ENCODE data around the gene LIN7B. TPM values are rescaled to one million over a fixed set of nuclear protein-coding genes. Genes with fewer than 3 reads are reported as not detected.

LIN7B gene
- total and polyA plus RNA-seq, 5 donors = 18.0 to 33.4 (median 20.9) TPM

DNA sequence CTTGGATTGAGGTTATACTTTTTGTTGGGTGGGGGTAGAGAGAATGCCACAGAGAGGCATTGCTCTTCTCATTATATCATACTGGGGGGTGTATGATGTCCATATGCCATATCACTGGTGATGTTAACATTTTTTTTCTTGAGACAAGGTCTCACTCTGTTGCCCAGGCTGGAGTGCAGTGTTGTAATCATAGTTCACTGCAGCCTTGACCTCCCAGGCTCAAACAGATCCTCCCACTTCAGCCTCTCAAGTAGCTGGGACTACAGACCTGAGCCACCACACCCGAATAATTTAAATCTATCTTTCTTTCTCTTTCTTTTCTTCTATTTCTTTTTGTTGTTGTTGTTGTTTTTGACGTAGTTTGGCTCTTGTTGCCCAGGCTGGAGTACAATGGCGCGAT, 33.8 kb upstream of the LIN7B start:
- ATAC-seq = no peak
- DNase-seq = peak in 1 of 3 donors; percentile 13
- Histone ChIP-seq H3K4me3 (ENCODE audit: low read length) (no peak overlapping the region), H3K27me3 (ENCODE audit: control insufficient read depth, insufficient read depth) (no peaks in the 10 kb centered on the region), H3K4me1 (ENCODE audit: control insufficient read depth, insufficient read depth, low read length) (no peaks in the 10 kb centered on the region), H3K9me3 (ENCODE audit: control insufficient read depth, low read length) (no peaks in the 10 kb centered on the region), H3K27ac (ENCODE audit: low read length) (no peak overlapping the region)
- intact Hi-C loops (cut with DNase I) = no loop called here
- 81% methylated on average over 4 of the region's 4 CpGs for WGBS

DNA sequence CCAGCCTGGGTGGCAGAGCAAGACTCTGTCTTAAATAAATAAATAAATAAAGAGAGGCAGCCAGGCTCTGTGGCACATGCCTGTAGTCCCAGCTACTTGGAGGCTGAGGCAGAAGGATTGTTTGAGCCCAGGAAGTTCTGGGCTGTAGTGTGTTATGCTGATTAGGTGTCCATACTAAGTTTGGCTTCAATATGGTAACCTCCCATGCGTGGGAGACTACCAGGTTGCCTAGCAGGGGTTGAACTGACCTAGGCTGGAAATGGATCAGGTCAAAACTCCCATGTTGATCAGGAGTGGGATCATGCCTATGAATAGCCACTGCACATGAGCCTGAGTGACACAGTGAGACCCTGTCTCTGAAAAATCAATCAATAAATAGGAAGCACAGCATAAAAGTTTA, 32.9 kb upstream of the LIN7B start:
- Histone ChIP-seq H3K4me3 (ENCODE audit: low read length) (no peak overlapping the region), H3K27ac (ENCODE audit: low read length) (no peak overlapping the region), H3K4me1 (ENCODE audit: control insufficient read depth, insufficient read depth, low read length) (peaks cover 2% of the 10 kb centered on the region), H3K27me3 (ENCODE audit: control insufficient read depth, insufficient read depth) (no peaks in the 10 kb centered on the region), H3K9me3 (ENCODE audit: control insufficient read depth, low read length) (no peaks in the 10 kb centered on the region)
- ATAC-seq = no peak
- intact Hi-C loops (cut with DNase I) = no loop called here
- 78% methylated on average over 1 of the region's 1 CpG for WGBS
- no peak for DNase-seq

DNA sequence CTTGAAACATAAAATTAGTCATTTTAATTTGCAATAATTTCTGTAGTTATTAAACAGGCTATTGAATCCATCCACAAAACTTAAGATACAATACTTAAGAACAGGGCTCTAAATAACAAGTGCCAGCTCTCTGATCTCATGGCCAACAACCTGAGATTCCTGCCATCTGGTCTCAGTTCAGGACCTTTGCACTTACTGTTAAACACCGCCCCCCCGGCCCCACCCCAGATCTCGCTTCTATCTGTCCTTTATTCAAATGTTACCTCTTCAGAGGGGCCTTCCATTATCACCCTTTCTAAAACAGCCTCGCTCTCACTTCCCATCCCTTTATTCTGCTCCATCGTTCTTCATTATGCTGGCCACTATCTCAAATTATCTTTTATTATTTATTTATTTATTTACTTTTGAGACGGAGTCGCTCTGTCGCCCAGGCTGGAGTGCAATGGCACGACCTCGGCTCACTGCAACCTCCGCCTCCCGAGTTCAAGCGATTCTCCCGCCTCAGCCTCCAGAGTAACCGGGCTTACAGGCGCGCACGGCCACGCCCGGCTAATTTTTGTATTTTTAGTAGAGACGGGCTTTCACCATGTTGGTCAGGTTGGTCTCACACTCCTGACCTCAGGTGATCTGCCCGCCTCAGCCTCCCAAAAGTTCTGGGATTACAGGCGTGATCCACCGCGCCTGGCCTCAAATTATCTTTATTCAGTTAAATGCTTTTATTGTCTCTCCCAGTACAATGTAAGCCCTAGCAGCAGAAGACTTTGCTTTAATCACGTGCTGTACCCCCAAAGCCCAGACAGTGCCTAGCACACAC, 29.8 kb upstream of the LIN7B start:
- Histone ChIP-seq H3K4me1 (ENCODE audit: control insufficient read depth, insufficient read depth, low read length) (peaks cover 6% of the 10 kb centered on the region), H3K27ac (ENCODE audit: low read length) (peak overlapping the region; percentile 90), H3K9me3 (ENCODE audit: control insufficient read depth, low read length) (no peaks in the 10 kb centered on the region), H3K27me3 (ENCODE audit: control insufficient read depth, insufficient read depth) (no peaks in the 10 kb centered on the region), H3K4me3 (ENCODE audit: low read length) (peak overlapping the region; percentile 75)
- ATAC-seq (no peak), DNase-seq (peak in 1 of 3 donors; percentile 65)
- intact Hi-C loops (cut with DNase I) = no loop called here
- WGBS = 63% methylated on average over 26 of the region's 26 CpGs

DNA sequence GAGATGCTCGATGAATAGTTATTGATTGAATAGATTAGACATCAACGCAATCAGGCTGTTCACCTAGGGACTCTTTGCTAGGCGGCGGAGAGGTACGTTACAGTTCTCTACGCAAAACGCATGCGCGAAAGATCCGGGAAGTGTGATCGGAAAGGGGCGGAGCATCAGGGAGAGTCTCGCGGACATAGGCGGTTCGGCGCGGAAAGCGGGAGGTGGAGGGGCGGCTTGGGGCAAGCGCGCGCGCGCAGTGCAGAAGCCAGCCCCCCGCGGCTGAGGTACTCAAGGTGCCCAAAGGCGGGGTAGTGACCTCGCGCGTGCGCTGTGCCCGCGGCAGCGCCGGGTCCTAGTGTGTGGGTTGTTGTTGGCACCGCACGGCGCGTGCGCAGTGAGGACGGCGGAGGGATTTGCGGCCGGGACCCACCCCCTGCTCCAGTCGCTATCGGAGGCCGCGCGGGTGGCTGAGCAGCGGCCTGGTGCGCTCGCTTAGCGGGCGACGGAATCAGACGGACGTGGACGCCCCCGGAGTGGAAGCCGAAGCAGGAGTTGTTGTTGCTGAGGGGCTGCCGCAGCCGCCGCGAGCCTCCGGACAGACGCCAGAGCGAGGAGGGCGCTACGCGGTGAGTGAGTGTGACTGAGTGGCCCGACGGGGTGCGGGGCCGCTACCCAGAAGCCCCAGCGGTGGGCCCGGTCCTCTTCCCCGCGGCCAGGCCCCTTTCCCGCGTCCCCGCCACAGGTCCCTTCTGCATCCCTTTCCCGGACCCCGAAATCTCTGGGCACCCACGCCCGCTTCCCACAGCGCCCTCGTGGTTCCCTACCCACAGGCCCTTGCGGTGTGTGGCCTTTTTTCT, 28.9 kb upstream of the LIN7B start, which contains the start of gene SNRNP70:
SNRNP70 (plus strand) TSS at position 432 of the 848 bp plus-strand sequence. CDS start 964 bp downstream, outside the sequence.
- ATAC-seq (peak; percentile 99), DNase-seq (peak; percentile 100)
- Histone ChIP-seq H3K4me1 (ENCODE audit: control insufficient read depth, insufficient read depth, low read length) (peaks cover 6% of the 10 kb centered on the region), H3K9me3 (ENCODE audit: control insufficient read depth, low read length) (no peaks in the 10 kb centered on the region), H3K27ac (ENCODE audit: low read length) (peak within 1 kb of the TSS; percentile 90), H3K4me3 (ENCODE audit: low read length) (peak within 1 kb of the TSS; percentile 75), H3K27me3 (ENCODE audit: control insufficient read depth, insufficient read depth) (no peaks in the 10 kb centered on the region)
- intact Hi-C loops (cut with DNase I) = no loop called here
- under 1% methylated on average over 89 of the region's 89 CpGs for WGBS

DNA sequence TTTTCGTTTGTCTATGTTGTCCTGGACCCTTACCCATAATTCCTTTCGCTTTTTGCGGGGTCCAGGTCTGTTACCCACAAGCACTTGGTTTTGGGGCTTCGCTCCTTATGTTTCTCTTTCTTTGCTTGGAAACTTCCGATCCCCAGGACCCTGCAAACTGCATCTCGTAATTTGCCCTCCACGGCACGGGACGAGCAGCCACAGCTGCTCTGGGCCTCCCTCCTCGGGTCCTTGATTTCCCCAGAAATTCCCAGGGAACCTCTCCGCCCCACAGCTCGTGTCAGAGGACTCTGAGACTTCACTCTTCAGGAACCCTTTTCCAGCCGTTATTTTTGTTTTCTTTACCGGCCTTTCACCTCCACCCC, 28.3 kb upstream of the LIN7B start:
- WGBS = 1% methylated on average over 14 of the region's 14 CpGs
- H3K27me3 ChIP-seq (ENCODE audit: control insufficient read depth, insufficient read depth) = no peaks in the 10 kb centered on the region
- intact Hi-C loops (cut with DNase I) = no loop called here
- peak overlapping the region; percentile 75 for H3K4me3 ChIP-seq (ENCODE audit: low read length)
- DNase-seq = no peak
- no peaks in the 10 kb centered on the region for H3K9me3 ChIP-seq (ENCODE audit: control insufficient read depth, low read length)
- no peak for ATAC-seq
- peaks cover 6% of the 10 kb centered on the region for H3K4me1 ChIP-seq (ENCODE audit: control insufficient read depth, insufficient read depth, low read length)
- peak overlapping the region; percentile 80 for H3K27ac ChIP-seq (ENCODE audit: low read length)

DNA sequence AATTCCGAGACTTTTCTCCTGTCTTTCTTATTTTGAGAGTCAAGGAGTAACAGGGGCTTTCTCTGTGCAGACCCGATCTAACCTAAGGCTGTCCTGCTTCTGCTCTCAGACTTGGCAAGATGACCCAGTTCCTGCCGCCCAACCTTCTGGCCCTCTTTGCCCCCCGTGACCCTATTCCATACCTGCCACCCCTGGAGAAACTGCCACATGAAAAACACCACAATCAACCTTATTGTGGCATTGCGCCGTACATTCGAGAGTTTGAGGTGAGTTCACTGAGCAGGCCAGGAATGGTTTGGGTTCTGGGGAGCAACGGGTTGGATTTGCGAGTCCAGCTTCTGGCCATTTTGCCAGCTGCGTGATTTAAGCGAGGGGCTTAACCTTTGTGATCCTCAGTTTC, 27.9 kb upstream of the LIN7B start:
- WGBS = 46% methylated on average over 11 of the region's 11 CpGs
- Histone ChIP-seq H3K27ac (ENCODE audit: low read length) (no peak overlapping the region), H3K9me3 (ENCODE audit: control insufficient read depth, low read length) (no peaks in the 10 kb centered on the region), H3K27me3 (ENCODE audit: control insufficient read depth, insufficient read depth) (no peaks in the 10 kb centered on the region), H3K4me1 (ENCODE audit: control insufficient read depth, insufficient read depth, low read length) (peaks cover 6% of the 10 kb centered on the region), H3K4me3 (ENCODE audit: low read length) (peak overlapping the region; percentile 75)
- ATAC-seq = no peak
- intact Hi-C loops (cut with DNase I) = no loop called here
- DNase-seq = no peak

DNA sequence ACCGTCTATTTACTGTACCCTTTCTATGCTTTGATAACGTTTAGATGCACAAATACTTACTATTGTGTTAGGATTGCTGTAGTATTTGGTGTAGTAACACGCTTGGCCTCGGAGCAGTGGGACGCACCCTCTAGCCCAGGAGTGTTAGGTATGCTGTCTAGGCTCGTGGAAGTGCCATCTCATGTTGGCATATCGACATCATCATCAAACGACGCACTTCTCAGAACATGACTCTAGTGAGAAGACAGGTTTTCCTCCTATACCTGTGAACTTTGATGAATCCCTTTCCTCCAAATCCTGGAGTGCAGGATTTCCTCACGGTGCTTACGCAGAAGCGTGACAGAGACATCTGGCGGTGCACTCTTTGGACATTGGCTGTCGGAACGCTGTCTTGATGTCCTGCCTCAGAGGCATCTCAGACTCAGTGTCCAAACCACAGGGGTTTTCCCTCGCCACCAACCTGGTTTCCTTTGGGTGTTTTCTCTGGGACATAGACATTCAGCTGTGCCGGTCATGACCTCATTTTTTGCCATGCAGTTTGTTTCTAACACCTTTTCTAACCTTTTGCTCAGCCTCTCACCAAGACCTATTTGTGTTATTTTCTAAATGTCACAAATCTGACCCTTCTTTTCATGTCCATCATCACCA, 22.7 kb upstream of the LIN7B start:
- H3K4me1 ChIP-seq (ENCODE audit: control insufficient read depth, insufficient read depth, low read length) = peaks cover 2% of the 10 kb centered on the region
- H3K27ac ChIP-seq (ENCODE audit: low read length) = no peak overlapping the region
- DNase-seq (peak in 1 of 3 donors; percentile 7), ATAC-seq (no peak)
- 90% methylated on average over 17 of the region's 17 CpGs for WGBS
- H3K27me3 ChIP-seq (ENCODE audit: control insufficient read depth, insufficient read depth) = no peaks in the 10 kb centered on the region
- intact Hi-C loops (cut with DNase I) = loop anchor here in 1 of 4 donors (5.0 to 10.0 kb wide), 2 partner anchors 53 to 121 kb away; no protein-coding TSS in a partner anchor
- H3K4me3 ChIP-seq (ENCODE audit: low read length) = no peak overlapping the region
- H3K9me3 ChIP-seq (ENCODE audit: control insufficient read depth, low read length) = no peaks in the 10 kb centered on the region

DNA sequence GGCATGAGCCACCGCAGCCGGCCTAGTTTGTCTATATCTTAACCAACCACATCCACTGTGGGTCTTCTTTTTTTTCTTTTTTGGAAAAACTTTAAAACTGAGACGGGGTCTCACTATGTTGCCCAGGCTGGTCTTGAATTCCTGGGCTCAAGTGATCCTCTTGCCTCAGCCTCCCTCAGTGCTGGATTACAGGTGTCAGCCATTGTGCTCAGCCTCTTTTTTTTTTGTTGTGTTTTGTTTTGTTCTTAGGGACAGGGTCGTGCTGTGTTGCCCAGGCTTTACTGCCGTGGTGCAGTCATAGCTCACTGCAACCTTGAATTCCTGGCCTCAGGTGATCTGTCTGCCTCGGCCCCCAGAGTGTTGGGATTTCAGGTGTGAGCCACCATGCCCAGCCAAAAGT, 21.5 kb upstream of the LIN7B start:
- Histone ChIP-seq H3K4me3 (ENCODE audit: low read length) (no peak overlapping the region), H3K27me3 (ENCODE audit: control insufficient read depth, insufficient read depth) (no peaks in the 10 kb centered on the region), H3K9me3 (ENCODE audit: control insufficient read depth, low read length) (no peaks in the 10 kb centered on the region), H3K4me1 (ENCODE audit: control insufficient read depth, insufficient read depth, low read length) (no peaks in the 10 kb centered on the region), H3K27ac (ENCODE audit: low read length) (no peak overlapping the region)
- intact Hi-C loops (cut with DNase I) = loop anchor here in 1 of 4 donors (5.0 to 10.0 kb wide), 2 partner anchors 52 to 120 kb away; no protein-coding TSS in a partner anchor
- DNase-seq = peak in 1 of 3 donors; percentile 6
- WGBS = 89% methylated on average over 6 of the region's 6 CpGs
- no peak for ATAC-seq

DNA sequence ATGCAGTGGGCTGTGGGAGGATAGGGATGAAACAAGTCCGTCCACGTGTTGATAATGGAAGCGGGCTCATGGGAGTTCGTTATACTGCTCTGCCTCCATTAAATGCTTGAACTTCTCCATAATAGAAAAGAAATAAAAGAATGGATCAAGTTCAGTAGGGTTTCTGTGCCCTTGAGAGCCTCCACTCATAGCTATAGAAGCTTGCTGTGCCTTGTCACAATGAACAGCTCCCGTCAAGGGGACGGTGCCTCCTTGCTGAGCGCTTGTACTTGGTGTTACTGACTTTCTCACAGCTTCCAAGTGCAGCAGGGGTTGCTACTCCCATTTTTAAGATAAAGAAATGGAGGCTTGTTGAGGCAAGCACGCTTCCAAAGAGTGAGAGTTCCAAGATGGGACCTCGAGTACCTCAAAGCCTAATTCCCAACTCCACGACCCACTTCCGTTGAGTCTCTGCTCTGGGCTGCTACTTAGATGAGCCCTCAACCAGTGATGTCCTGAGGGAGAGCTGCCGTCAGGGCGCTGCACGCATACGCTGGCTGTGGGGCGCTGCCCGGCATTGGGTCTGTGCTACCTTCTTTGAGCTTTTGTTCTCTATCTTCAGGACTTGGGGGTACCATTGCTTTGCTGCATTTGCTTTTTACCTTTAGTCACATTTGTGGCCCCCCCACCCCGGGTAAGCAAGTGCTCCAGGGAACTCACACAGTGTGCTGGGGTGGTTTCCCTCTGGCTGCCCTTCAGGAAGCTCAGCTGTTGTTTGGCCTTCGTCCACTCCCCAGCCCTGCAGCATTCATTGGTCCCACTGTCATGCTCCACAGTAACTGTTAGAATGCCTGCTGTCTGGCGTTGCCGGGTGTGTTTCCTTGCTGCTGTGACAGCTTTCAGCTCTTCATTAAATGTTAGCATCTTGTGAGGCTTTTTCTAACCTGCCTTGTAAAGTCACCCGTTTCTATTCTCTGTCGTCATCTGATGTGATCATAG, 19.4 kb upstream of the LIN7B start:
- peak in 2 of 3 donors; percentile 81 to 83 for DNase-seq
- no peaks in the 10 kb centered on the region for H3K27me3 ChIP-seq (ENCODE audit: control insufficient read depth, insufficient read depth)
- 50% methylated on average over 23 of the region's 23 CpGs for WGBS
- peak overlapping the region; percentile 60 for H3K27ac ChIP-seq (ENCODE audit: low read length)
- H3K4me1 ChIP-seq (ENCODE audit: control insufficient read depth, insufficient read depth, low read length) = no peaks in the 10 kb centered on the region
- intact Hi-C loops (cut with DNase I) = loop anchor here (5.0 to 10.0 kb wide), 5 partner anchors 50 to 118 kb away; no protein-coding TSS in a partner anchor
- ATAC-seq = peak; percentile 76 to 93
- no peaks in the 10 kb centered on the region for H3K9me3 ChIP-seq (ENCODE audit: control insufficient read depth, low read length)
- H3K4me3 ChIP-seq (ENCODE audit: low read length) = no peak overlapping the region

Measured in right cardiac atrium (tissue), 5 donors.